SH-SY5Y (cell line): ENCODE measurements around the gene JAKMIP2.

Source experiments
- GATA2 ChIP-seq: IDR thresholded peaks from 2 replicates; pipeline ENCODE4 v1.6.1; 2011; ENCODE audit warnings: mild to moderate bottlenecking, low read depth, low read length
- GATA3 ChIP-seq: IDR thresholded peaks from 2 replicates; pipeline ENCODE4 v1.6.1; 2011; ENCODE audit warnings: low read depth, mild to moderate bottlenecking, low read length, moderate library complexity

GRCh38 chr5:147697380-147697779 lies 85.1 kb downstream of the JAKMIP2 start:
- TF ChIP-seq GATA2 (no peak), GATA3 (no peak)
